WERI-Rb-1 (cell line): ENCODE data around the gene RPS6KA3.

ENCODE experiments used
- DNase-seq: peaks from one replicate; pipeline ENCODE4 v3.0.0-alpha.2; 2020
- H3K27ac ChIP-seq: fragments of 250-450 bp; sonication (Bioruptor Pico); 2 replicates; pipeline ENCODE4 v1.5.1; 2020; ENCODE audit warnings: mild to moderate bottlenecking, moderate library complexity
- H3K27me3 ChIP-seq: fragments of 250-450 bp; sonication (Bioruptor Pico); 2 replicates; pipeline ENCODE4 v1.5.1; 2021; ENCODE audit warnings: mild to moderate bottlenecking, low read depth, moderate library complexity; ENCODE audit not compliant: insufficient read depth, severe bottlenecking
- H3K36me3 ChIP-seq: fragments of 250-450 bp; sonication (Bioruptor Pico); 2 replicates; pipeline ENCODE4 v1.5.1; 2020; ENCODE audit warnings: mild to moderate bottlenecking, moderate library complexity
- H3K4me3 ChIP-seq: 2 replicates; pipeline ENCODE4 v1.5.1; 2011; ENCODE audit warnings: low read depth, mild to moderate bottlenecking, control low read depth, low read length
- H3K9me3 ChIP-seq: fragments of 250-450 bp; sonication (Bioruptor Pico); 2 replicates; pipeline ENCODE4 v1.5.1; 2021; ENCODE audit warnings: mild to moderate bottlenecking, moderate library complexity; ENCODE audit not compliant: severe bottlenecking
- CTCF ChIP-seq: IDR thresholded peaks from 2 replicates; pipeline ENCODE4 v1.5.1; 2011; ENCODE audit warnings: low read depth, mild to moderate bottlenecking, control low read depth, inconsistent platforms, low read length

The RPS6KA3 gene

DNA sequence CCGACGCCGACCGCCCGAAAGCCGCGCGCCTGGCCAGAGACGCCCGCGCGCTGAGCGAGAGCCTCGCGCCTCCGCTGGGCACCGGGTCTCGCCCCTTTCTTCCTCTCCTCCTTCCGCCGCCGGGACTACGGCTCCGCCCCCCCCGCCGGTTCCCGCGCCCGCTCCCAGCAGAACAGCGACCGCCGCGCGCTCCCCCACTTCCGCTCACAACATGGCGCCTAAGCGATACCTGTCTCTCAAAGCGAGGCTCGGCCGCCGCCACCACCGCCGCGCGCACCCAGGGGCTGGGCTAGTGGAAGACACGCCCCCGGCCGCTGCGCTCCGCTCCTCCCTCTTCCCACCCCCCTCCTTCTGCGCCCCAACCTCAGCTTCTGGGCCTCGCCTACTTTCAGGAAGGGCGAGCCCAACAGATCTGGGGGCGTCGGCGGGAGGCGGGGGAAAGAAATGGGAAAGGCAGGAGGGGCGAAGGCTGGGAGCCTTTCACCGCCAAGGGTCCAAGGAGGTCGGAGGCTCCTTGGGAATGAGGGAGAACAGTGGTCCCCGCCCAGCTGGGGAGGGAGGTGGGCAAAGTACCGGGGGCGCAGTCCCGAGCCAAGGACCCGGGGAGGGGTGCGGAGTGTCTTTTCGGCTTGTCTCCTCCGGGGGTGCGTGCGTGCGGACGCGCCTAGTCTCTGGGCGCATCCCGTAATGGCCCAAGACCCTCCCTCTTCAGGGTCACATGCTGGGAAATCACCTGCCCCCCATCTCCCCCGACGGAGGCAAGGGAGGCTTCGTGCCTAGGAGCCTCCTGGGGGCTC is at the start of gene RPS6KA3:
Gene RPS6KA3, minus strand, starts transcription at position 100 of the 797 bp plus-strand sequence. CDS start 277 bp downstream, outside the sequence.
- no peaks in the 10 kb centered on the region for H3K36me3 ChIP-seq
- peaks cover 34% of the 10 kb centered on the region for H3K27me3 ChIP-seq
- DNase-seq: peak; percentile 88
- no peak for TF ChIP-seq CTCF
- H3K9me3 ChIP-seq: no peaks in the 10 kb centered on the region
- peak within 1 kb of the TSS; percentile 70 for H3K27ac ChIP-seq
- peak within 1 kb of the TSS; percentile 71 for H3K4me3 ChIP-seq

DNA sequence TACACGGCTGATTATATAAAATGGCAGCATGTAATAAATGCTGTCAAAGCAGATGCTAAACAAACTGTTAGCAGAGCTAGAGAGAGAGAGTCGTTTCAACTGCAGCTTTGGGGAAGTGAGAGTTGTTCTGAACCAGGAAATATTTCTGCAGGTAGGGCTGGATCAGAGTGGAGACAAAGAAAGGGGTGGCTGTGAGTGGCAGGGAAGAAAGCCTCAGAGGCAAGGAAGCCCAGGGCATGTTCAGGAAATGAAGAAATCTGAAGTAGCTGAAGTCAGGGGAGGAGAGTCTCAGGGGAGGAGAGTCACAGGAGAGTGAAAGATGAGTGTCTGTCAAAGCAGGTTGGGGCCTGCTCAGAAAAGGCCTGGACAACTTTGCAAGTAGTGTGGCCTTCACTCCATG is 48.4 kb upstream of the RPS6KA3 start:
- H3K27ac ChIP-seq: no peak overlapping the region

GRCh38 chrX:20313899-20314298 is 47.2 kb upstream of the RPS6KA3 start:
- no peaks in the 10 kb centered on the region for H3K36me3 ChIP-seq
- DNase-seq: no peak
- TF ChIP-seq CTCF: no peak
- H3K27ac ChIP-seq: no peak overlapping the region
- no peak overlapping the region for H3K4me3 ChIP-seq
- no peaks in the 10 kb centered on the region for H3K9me3 ChIP-seq
- peaks cover 6% of the 10 kb centered on the region for H3K27me3 ChIP-seq

More for the DNA sequence above, 48.4 kb upstream of the RPS6KA3 start:
- no peak for TF ChIP-seq CTCF
- Histone ChIP-seq H3K27me3 (no peaks in the 10 kb centered on the region), H3K4me3 (no peak overlapping the region), H3K9me3 (no peaks in the 10 kb centered on the region), H3K36me3 (no peaks in the 10 kb centered on the region)
- no peak for DNase-seq

- Histone ChIP-seq H3K27ac (no peak overlapping the region), H3K4me3 (no peak overlapping the region), H3K27me3 (peaks cover 6% of the 10 kb centered on the region), H3K9me3 (no peaks in the 10 kb centered on the region), H3K36me3 (no peaks in the 10 kb centered on the region)
- no peak for TF ChIP-seq CTCF
- DNase-seq: no peak
Observed at GRCh38 chrX:20312018-20312417, 45.3 kb upstream of the RPS6KA3 start.

DNA sequence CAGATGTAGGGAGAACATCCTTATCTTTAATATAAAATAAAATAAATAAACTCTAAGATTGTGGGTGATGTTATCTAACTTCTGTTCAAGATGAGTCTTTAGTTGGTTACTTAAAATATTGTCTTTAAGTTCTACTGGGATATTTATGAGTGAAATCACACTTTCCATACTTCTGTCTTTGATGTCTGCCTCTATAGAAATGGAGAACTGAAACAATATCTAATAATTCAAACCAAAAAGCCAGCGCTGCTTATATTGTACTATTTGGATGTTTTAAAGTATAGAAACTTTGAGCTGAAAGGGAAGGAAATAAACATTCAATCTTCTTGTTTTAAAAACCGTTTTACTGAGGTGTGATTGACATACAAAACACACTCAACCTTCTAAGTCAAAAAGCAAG is 44.8 kb upstream of the RPS6KA3 start:
- TF ChIP-seq CTCF: no peak
- Histone ChIP-seq H3K27ac (no peak overlapping the region), H3K36me3 (no peaks in the 10 kb centered on the region), H3K27me3 (peaks cover 6% of the 10 kb centered on the region), H3K9me3 (no peaks in the 10 kb centered on the region), H3K4me3 (no peak overlapping the region)
- DNase-seq: no peak

- H3K36me3 ChIP-seq: no peaks in the 10 kb centered on the region
- TF ChIP-seq CTCF: no peak
- no peaks in the 10 kb centered on the region for H3K9me3 ChIP-seq
- H3K4me3 ChIP-seq: no peak overlapping the region
- no peak for DNase-seq
- peaks cover 6% of the 10 kb centered on the region for H3K27me3 ChIP-seq
- H3K27ac ChIP-seq: no peak overlapping the region
Observed at GRCh38 chrX:20309806-20310205, 43.1 kb upstream of the RPS6KA3 start.
